ENCODE results near the gene CIZ1. TPM values are rescaled to one million over a fixed set of nuclear protein-coding genes. Genes with fewer than 3 reads are reported as not detected.
A peak's percentile ranks its signal among the peaks of the same experiment; 100 is the strongest.

CIZ1 gene
- total and polyA plus RNA-seq, 9 of the 15 experiments (the other 6 are each of a cell fraction or from before 2014, with no cell fraction given), result 6.6 to 329 (median 87.8) TPM

- TF ChIP-seq CLOCK (CRISPR knock-in tag; IDR thresholded peaks at IDR 0.05; ENCODE audit: borderline replicate concordance), result 0 out of 2 replicates have a peak, but pooled peaks have one; percentile 15
- TF ChIP-seq SNRNP70 (optimal IDR thresholded peaks at IDR 0.05; ENCODE audit: low read depth, low read length), result no peak
- TF ChIP-seq ZNF76 (CRISPR knock-in tag; IDR thresholded peaks at IDR 0.05; ENCODE audit: borderline replicate concordance), result peak; percentile 70; the same call in 1 of the 2 replicates
- TF ChIP-seq NR3C1 (CRISPR knock-in tag; IDR thresholded peaks at IDR 0.05), result no peak
- TF ChIP-seq RBM17 (IDR thresholded peaks at IDR 0.05; ENCODE audit: borderline replicate concordance, low read depth, low read length), result no peak
- TF ChIP-seq U2AF2 (optimal IDR thresholded peaks at IDR 0.05; ENCODE audit: low read depth, low read length), result no peak
- TF ChIP-seq SMAD3 (CRISPR knock-in tag; conservative IDR thresholded peaks at IDR 0.05), result 0 out of 2 replicates have a peak, but pooled peaks have one; percentile 40
- peak; percentile 91 for TF ChIP-seq POU5F1 (IDR thresholded peaks at IDR 0.05; ENCODE audit: borderline replicate concordance, low read depth, low read length, partially characterized antibody)
- no peak for TF ChIP-seq ZNF507 (tag; conservative IDR thresholded peaks at IDR 0.05)
- TF ChIP-seq CHD1 (IDR thresholded peaks at IDR 0.05; ENCODE audit: low read length), result peak; percentile 96
- TF ChIP-seq, protein P1, sequence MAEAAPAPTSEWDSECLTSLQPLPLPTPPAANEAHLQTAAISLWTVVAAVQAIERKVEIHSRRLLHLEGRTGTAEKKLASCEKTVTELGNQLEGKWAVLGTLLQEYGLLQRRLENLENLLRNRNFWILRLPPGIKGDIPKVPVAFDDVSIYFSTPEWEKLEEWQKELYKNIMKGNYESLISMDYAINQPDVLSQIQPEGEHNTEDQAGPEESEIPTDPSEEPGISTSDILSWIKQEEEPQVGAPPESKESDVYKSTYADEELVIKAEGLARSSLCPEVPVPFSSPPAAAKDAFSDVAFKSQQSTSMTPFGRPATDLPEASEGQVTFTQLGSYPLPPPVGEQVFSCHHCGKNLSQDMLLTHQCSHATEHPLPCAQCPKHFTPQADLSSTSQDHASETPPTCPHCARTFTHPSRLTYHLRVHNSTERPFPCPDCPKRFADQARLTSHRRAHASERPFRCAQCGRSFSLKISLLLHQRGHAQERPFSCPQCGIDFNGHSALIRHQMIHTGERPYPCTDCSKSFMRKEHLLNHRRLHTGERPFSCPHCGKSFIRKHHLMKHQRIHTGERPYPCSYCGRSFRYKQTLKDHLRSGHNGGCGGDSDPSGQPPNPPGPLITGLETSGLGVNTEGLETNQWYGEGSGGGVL (CRISPR knock-in tag; IDR thresholded peaks at IDR 0.05), result no peak
- TF ChIP-seq, protein P2, sequence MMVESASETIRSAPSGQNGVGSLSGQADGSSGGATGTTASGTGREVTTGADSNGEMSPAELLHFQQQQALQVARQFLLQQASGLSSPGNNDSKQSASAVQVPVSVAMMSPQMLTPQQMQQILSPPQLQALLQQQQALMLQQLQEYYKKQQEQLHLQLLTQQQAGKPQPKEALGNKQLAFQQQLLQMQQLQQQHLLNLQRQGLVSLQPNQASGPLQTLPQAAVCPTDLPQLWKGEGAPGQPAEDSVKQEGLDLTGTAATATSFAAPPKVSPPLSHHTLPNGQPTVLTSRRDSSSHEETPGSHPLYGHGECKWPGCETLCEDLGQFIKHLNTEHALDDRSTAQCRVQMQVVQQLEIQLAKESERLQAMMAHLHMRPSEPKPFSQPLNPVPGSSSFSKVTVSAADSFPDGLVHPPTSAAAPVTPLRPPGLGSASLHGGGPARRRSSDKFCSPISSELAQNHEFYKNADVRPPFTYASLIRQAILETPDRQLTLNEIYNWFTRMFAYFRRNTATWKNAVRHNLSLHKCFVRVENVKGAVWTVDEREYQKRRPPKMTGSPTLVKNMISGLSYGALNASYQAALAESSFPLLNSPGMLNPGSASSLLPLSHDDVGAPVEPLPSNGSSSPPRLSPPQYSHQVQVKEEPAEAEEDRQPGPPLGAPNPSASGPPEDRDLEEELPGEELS (CRISPR knock-in tag; IDR thresholded peaks at IDR 0.05; ENCODE audit: borderline replicate concordance), result no peak
- no peak for TF ChIP-seq FOSL1 (tag; conservative IDR thresholded peaks at IDR 0.05)
- TF ChIP-seq ZBED1 (IDR thresholded peaks at IDR 0.05), result no peak
- no peak for TF ChIP-seq ZNF740 (CRISPR knock-in tag; IDR thresholded peaks at IDR 0.05)
- no peak for TF ChIP-seq ZNF740 (tag; IDR thresholded peaks at IDR 0.05)
- no peak for TF ChIP-seq ZNF324 (CRISPR knock-in tag; IDR thresholded peaks at IDR 0.05)
- TF ChIP-seq ZNF280A (IDR thresholded peaks at IDR 0.05; ENCODE audit: low read depth, partially characterized antibody), result no peak
- peak; percentile 97 for TF ChIP-seq CXXC5 (CRISPR knock-in tag; IDR thresholded peaks at IDR 0.05)
Measured at GRCh38 chr9:128203024-128203706, 11.8 kb upstream of the CIZ1 start, which contains the start of gene DNM1 (continued).

All from K562 (cell line).